CD4-positive, alpha-beta memory T cell (primary cell): ENCODE data around the gene LDLRAD4. TPM values are rescaled to one million over a fixed set of nuclear protein-coding genes. Genes with fewer than 3 reads are reported as not detected.

Source experiments
- CTCF ChIA-PET: fragments of 350-600 bp; sonication (Branson Sonifier 250); formaldehyde crosslinking; loops from one replicate; lab custom pipeline; 2021; ENCODE audit warnings: inconsistent platforms; ENCODE audit not compliant: partially characterized antibody; lab: Charles Lee
- POLR2A ChIA-PET: fragments of 350-600 bp; sonication (Branson Sonifier 250); formaldehyde crosslinking; loops from one replicate; lab custom pipeline; 2021; ENCODE audit not compliant: partially characterized antibody; lab: Charles Lee
- DNase-seq, 5 donors: peaks; one replicate each; pipeline versions ENCODE4 v3.0.0 to v3.0.0-alpha.2; 2020 to 2022; ENCODE audit warnings: mixed read lengths in 1 of 5
- H3K27ac ChIP-seq: one replicate; pipeline ENCODE4 v1.7.0; 2013; ENCODE audit warnings: low read depth, low read length
- H3K27me3 ChIP-seq: 2 replicates; pipeline ENCODE4 v1.7.0; 2013; ENCODE audit warnings: mild to moderate bottlenecking, low read length, moderate library complexity; ENCODE audit not compliant: insufficient read depth
- H3K36me3 ChIP-seq: 2 replicates; pipeline ENCODE4 v1.7.0; 2013; ENCODE audit warnings: mild to moderate bottlenecking, low read length, moderate library complexity; ENCODE audit not compliant: insufficient read depth
- H3K4me1 ChIP-seq: 2 replicates; pipeline ENCODE4 v1.7.0; 2013; ENCODE audit warnings: mild to moderate bottlenecking, low read length, moderate library complexity; ENCODE audit not compliant: insufficient read depth
- H3K4me3 ChIP-seq, 2 donors: one replicate each; pipeline ENCODE4 v1.7.0; 2013; ENCODE audit warnings: low read length in 2 of 2, mild to moderate bottlenecking in 1 of 2
- H3K9me3 ChIP-seq, 2 donors: one replicate each; pipeline ENCODE4 v1.7.0; 2013; ENCODE audit warnings: low read length in 2 of 2, control low read depth in 1 of 2; ENCODE audit not compliant: control insufficient read depth in 1 of 2
- H3K27ac Mint-ChIP-seq, 7 donors: one replicate each; pipeline ENCODE4 v1.8.0; 2020 to 2021; ENCODE audit warnings: mixed read lengths in 7 of 7, mild to moderate bottlenecking in 6 of 7, inconsistent platforms in 3 of 7, moderate library complexity in 3 of 7
- H3K27me3 Mint-ChIP-seq, 2 donors: one replicate each; pipeline ENCODE4 v1.8.0; 2020 to 2021; ENCODE audit warnings: mixed read lengths in 2 of 2
- H3K36me3 Mint-ChIP-seq, 2 donors: one replicate each; pipeline ENCODE4 v1.8.0; 2020 to 2021; ENCODE audit warnings: mixed read lengths in 2 of 2, inconsistent platforms in 1 of 2, mild to moderate bottlenecking in 1 of 2
- H3K4me1 Mint-ChIP-seq, 4 donors: one replicate each; pipeline ENCODE4 v1.8.0; 2020 to 2021; ENCODE audit warnings: mixed read lengths in 4 of 4, mild to moderate bottlenecking in 1 of 4
- H3K4me3 Mint-ChIP-seq, 8 donors: one replicate each; pipeline ENCODE4 v1.8.0; 2020 to 2021; ENCODE audit warnings: mixed read lengths in 8 of 8, mild to moderate bottlenecking in 7 of 8, moderate library complexity in 6 of 8, inconsistent platforms in 3 of 8
- H3K9me3 Mint-ChIP-seq, 8 donors: one replicate each; pipeline ENCODE4 v1.8.0; 2020 to 2021; ENCODE audit warnings: mixed read lengths in 8 of 8, mild to moderate bottlenecking in 5 of 8, inconsistent platforms in 3 of 8, moderate library complexity in 1 of 8
- intact Hi-C: fragments of 100-400 bp; cut with micrococcal nuclease; formaldehyde crosslinking; loops from one replicate; pipeline ENCODE4 v1.15.1; 2023
- polyA plus RNA-seq, 2 donors: library from polyadenylated mRNA; unstranded; fragments of 300-500 nt; fragmentation: Illumina TruSeq; gene quantifications; one replicate each; pipeline ENCODE4 v1.2.3, GENCODE V29; 2021
- total RNA-seq, 2 experiments: library from RNA; stranded (reverse); gene quantifications; one replicate each; pipeline ENCODE4 v1.2.3, GENCODE V29; 2021

The LDLRAD4 gene
- total and polyA plus RNA-seq, 4 experiments from 2014 or later = 17.4 to 63.0 (median 36.6) TPM

DNA sequence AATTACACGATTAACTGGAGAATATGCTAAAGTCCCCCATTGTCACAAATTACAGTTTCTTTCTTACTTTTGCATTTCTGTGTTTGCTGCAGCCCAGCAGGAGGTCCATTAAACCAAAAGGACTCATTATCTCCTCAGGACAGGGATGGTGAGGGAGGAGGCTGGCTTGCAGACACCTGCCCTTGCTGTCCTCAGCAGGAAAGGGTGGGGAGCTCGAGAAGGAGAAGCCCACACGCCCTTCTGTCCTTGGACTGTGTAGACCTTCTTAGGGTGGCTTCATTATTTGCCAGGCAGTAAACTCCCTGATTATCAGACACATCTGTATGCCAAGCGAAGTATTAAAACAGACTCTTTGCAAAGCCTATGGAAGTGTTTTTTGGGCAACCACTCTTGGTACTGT is 196.0 kb downstream of the LDLRAD4 start:
- Mint-ChIP-seq H3K4me3 (no peak overlapping the region), H3K27ac (no peak overlapping the region), H3K27me3 (no peaks in the 10 kb centered on the region), H3K36me3 (peaks cover 26 to 36% of the 10 kb centered on the region in 2 donors), H3K4me1 (peaks cover 4 to 16% (median 9%) of the 10 kb centered on the region in 4 donors), H3K9me3 (peaks cover 0 to 13% (median 7%) of the 10 kb centered on the region in 8 donors)
- no peak for DNase-seq
- ChIA-PET POLR2A (no interaction called here), CTCF (no interaction called here)
- no peak overlapping the region for H3K27ac ChIP-seq
- no peaks in the 10 kb centered on the region for H3K36me3 ChIP-seq
- no peak overlapping the region for H3K4me3 ChIP-seq
- H3K9me3 ChIP-seq = no peaks in the 10 kb centered on the region
- H3K4me1 ChIP-seq = no peaks in the 10 kb centered on the region
- H3K27me3 ChIP-seq = no peaks in the 10 kb centered on the region
- intact Hi-C loops = no loop called here

DNA sequence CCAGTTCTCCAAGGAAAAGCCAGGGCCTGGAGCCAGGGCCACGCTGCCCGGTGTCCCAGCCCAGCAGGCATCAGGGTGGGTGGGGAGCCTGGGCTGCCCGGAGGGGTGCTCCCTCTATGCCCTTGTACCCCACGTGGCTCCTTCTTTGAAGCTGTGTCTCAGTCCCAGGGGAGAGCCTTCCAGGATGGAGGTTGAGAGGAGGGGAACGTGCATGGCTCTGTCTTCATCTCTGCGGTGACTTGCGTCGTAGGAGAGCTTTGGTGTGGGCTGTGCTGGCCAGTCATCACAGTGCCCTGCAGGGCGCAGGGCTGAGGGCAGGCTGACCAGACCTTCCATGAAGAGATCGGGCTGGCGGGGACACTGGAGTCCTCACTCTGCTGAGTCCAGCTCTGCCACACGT is 197.2 kb downstream of the LDLRAD4 start:
- H3K36me3 Mint-ChIP-seq = peaks cover 17 to 27% of the 10 kb centered on the region in 2 donors
- no peak overlapping the region for H3K27ac Mint-ChIP-seq
- no peak overlapping the region for H3K27ac ChIP-seq
- no peak overlapping the region for H3K4me3 ChIP-seq
- intact Hi-C loops = no loop called here
- no peaks in the 10 kb centered on the region for H3K27me3 Mint-ChIP-seq
- H3K27me3 ChIP-seq = no peaks in the 10 kb centered on the region
- H3K4me1 Mint-ChIP-seq = peaks cover 4 to 16% (median 13%) of the 10 kb centered on the region in 4 donors
- no peak overlapping the region for H3K4me3 Mint-ChIP-seq
- no peak for DNase-seq
- no peaks in the 10 kb centered on the region for H3K36me3 ChIP-seq
- ChIA-PET POLR2A (interaction anchor here (1.1 kb wide), 1 partner anchor 39 kb away, joined by 3 read pairs; no protein-coding TSS in a partner anchor), CTCF (interaction anchor here (1.4 kb wide), 1 partner anchor 23 kb away, joined by 3 read pairs; no protein-coding TSS in a partner anchor)
- H3K9me3 Mint-ChIP-seq = peaks cover 0 to 10% (median 5%) of the 10 kb centered on the region in 8 donors
- no peaks in the 10 kb centered on the region for H3K9me3 ChIP-seq
- peaks cover 5% of the 10 kb centered on the region for H3K4me1 ChIP-seq

DNA sequence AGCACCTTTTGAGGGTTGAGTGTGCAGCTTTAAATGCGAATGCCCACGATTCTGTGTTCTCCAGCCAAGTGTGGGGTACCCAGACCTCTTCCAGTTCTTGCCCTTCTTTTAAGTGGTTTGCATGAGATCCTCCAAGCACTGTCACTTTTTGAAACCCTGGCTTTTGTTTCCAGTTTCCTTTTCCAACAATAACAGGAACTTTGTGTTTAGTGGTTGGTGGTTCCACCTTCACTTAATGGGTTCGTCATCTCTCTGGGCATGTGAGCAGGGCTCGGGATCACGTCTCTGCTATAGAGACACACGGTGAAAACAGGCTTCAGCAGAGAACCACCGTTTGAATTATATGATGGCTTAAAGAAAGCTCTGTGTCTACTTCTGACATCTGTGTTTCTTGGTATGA is 197.6 kb downstream of the LDLRAD4 start:
- H3K27me3 ChIP-seq = no peaks in the 10 kb centered on the region
- no peaks in the 10 kb centered on the region for H3K36me3 ChIP-seq
- Mint-ChIP-seq H3K36me3 (peaks cover 15 to 25% of the 10 kb centered on the region in 2 donors), H3K9me3 (peaks cover 0 to 9% (median 5%) of the 10 kb centered on the region in 8 donors), H3K4me3 (peak overlapping the region in 1 of 8 donors; percentile 41), H3K27ac (peak overlapping the region in 2 of 7 donors; percentile 25 to 32), H3K27me3 (no peaks in the 10 kb centered on the region), H3K4me1 (peaks cover 6 to 20% (median 15%) of the 10 kb centered on the region in 4 donors)
- H3K27ac ChIP-seq = no peak overlapping the region
- POLR2A ChIA-PET = no interaction called here
- DNase-seq = no peak
- intact Hi-C loops = no loop called here
- H3K9me3 ChIP-seq = no peaks in the 10 kb centered on the region
- CTCF ChIA-PET = interaction anchor here (1.4 kb wide), 1 partner anchor 22 kb away, joined by 3 read pairs; no protein-coding TSS in a partner anchor
- peaks cover 10% of the 10 kb centered on the region for H3K4me1 ChIP-seq
- no peak overlapping the region for H3K4me3 ChIP-seq

DNA sequence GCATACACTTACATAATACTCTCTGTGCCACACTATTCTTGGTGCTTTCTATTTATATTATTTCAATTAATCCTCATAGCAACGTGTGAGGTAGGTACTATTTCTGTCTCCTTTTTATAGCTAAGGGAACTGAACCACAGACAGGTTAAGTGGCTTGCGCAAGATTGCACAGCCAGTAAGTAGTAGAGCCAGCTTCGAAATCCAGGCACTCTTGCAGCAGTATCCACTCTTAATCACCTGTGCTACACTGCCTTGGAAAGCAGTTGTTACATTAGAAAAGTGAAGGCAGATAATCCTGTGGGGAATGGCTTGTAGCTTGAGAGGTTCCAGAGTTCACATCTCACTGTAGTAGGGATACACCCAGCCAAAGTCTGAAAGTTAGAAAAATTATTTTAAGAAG is 198.3 kb downstream of the LDLRAD4 start:
- Mint-ChIP-seq H3K9me3 (peaks cover 0 to 6% (median 4%) of the 10 kb centered on the region in 8 donors), H3K36me3 (peaks cover 14 to 19% of the 10 kb centered on the region in 2 donors), H3K27ac (no peak overlapping the region), H3K27me3 (no peaks in the 10 kb centered on the region), H3K4me1 (peaks cover 10 to 25% (median 17%) of the 10 kb centered on the region in 4 donors), H3K4me3 (no peak overlapping the region)
- Histone ChIP-seq H3K36me3 (no peaks in the 10 kb centered on the region), H3K9me3 (no peaks in the 10 kb centered on the region), H3K27me3 (no peaks in the 10 kb centered on the region), H3K27ac (no peak overlapping the region), H3K4me3 (no peak overlapping the region), H3K4me1 (peaks cover 16% of the 10 kb centered on the region)
- no peak for DNase-seq
- POLR2A ChIA-PET = no interaction called here
- CTCF ChIA-PET = interaction anchor here (1.4 kb wide), 1 partner anchor 21 kb away, joined by 3 read pairs; no protein-coding TSS in a partner anchor
- intact Hi-C loops = no loop called here

DNA sequence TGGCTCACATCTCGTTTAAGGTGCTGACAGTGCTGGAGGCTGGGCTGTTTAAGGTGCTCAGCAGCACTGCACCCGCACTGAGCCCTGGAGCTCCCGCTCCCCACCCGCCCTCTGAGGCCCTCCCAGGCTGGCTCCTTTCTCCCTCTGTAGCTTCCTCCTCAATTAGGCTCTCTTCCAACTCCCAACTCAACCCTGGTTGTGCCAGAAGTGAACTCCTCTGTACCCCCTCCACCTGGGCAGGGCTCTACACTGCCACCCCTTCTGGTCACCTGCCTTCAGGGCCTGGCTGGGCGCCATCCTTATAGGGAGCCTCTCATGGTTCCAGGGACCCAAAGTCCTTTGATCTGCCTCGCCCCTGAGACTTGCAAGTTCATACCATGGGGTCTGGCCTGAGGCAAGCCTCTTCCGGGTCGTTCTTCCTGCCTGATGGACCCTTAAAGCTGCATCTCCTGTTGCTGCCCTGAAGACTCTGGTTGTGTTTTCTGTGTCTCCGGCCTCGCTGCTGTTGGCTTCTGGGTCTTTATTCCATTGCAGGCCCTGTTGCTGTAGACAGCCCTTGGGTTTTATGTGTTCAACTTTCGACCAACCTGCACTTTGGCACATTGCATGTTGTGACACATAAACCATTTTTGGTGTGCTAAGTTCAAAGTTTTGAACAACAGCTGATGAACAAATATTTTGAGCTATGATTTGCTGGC is 199.6 kb downstream of the LDLRAD4 start:
- Histone ChIP-seq H3K4me3 (no peak overlapping the region), H3K9me3 (no peaks in the 10 kb centered on the region), H3K27ac (no peak overlapping the region), H3K4me1 (peaks cover 18% of the 10 kb centered on the region), H3K27me3 (no peaks in the 10 kb centered on the region), H3K36me3 (no peaks in the 10 kb centered on the region)
- Mint-ChIP-seq H3K9me3 (no peaks in the 10 kb centered on the region), H3K27me3 (no peaks in the 10 kb centered on the region), H3K36me3 (peaks cover 5 to 7% of the 10 kb centered on the region in 2 donors), H3K4me1 (peaks cover 18 to 35% (median 21%) of the 10 kb centered on the region in 4 donors), H3K4me3 (no peak overlapping the region), H3K27ac (peak overlapping the region in 4 of 7 donors; percentile 6 to 41 (median 36))
- ChIA-PET CTCF (interaction anchor here (0.8 to 1.0 kb wide), 2 partner anchors 128 to 199 kb away, joined by 3 read pairs; partner anchors contain the start of gene LDLRAD4), POLR2A (no interaction called here)
- no peak for DNase-seq
- intact Hi-C loops = no loop called here

DNA sequence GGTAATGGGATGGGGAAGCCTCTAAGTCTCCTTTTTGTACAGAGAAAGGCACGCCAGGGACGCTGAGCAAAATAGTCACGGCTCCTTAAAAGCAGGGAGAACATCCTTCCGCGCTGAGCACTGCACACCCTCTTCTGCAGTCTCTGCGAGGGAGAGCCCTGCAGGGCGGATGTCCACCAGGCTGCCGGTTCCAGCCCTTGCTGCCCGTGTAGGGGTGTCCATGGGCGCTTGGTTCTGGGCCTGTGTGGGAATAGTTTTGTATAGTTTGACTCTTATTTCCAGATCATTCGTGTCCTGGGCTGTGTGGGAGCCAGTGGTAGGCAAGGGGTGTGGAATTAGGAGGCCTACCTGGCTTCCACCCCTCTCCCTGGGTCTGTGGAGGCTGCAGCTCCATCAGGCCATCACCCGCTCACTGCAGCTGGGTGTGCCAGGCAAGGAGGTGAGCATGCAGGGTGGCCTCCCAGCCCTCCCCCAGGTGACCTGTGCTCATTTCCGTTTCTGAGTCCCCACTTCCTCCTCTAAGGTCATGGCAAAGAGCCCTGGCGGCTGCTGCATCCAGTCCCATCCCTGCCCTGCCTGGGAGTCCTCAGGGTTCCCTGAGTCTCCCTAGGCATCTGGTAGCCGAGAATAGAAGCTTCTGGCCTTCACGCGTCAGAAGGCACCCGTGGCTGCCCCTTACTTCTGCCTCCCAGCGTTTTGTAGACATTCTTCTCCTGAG is 202.6 kb downstream of the LDLRAD4 start:
- no peak overlapping the region for H3K4me3 ChIP-seq
- Mint-ChIP-seq H3K4me1 (peaks cover 28 to 44% (median 36%) of the 10 kb centered on the region in 4 donors), H3K4me3 (peak overlapping the region in 2 of 8 donors; percentile 24 to 59), H3K27ac (peak overlapping the region in 2 of 7 donors; percentile 31 to 83), H3K27me3 (no peaks in the 10 kb centered on the region), H3K9me3 (no peaks in the 10 kb centered on the region), H3K36me3 (peaks cover 0 to 3% of the 10 kb centered on the region in 2 donors)
- H3K27me3 ChIP-seq = no peaks in the 10 kb centered on the region
- no peaks in the 10 kb centered on the region for H3K36me3 ChIP-seq
- ChIA-PET POLR2A (no interaction called here), CTCF (no interaction called here)
- H3K9me3 ChIP-seq = no peaks in the 10 kb centered on the region
- no peak overlapping the region for H3K27ac ChIP-seq
- intact Hi-C loops = no loop called here
- peaks cover 28% of the 10 kb centered on the region for H3K4me1 ChIP-seq
- DNase-seq = no peak

DNA sequence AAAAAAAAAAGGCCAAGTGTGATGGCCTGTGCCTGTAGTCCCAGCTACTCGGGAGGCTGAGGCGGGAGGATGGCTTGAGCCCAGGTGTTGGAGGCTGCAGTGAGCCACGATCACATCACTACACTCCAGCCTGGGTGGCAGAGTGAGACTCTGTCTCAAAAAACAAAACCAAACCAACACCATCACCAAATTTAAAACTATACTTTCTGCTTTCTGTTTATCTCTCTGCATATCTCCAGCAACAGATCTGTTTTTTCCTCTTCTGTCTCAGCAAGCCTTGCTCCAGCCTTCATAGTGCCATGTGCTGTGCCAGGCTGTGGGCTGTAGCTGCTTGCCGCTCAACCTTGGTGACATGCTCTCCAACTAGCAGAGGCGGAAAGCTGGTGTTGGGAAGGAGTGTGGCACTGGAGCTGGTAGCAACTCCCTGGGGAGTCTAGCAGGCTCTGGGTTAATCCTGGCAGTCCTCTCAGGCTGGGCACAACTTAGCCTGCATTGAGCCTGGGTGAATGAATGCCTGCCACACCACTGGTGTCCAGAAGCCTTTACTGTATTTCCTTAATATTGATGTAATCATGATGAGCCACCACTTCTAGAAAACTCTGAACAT is 204.1 kb downstream of the LDLRAD4 start:
- H3K36me3 ChIP-seq = no peaks in the 10 kb centered on the region
- POLR2A ChIA-PET = no interaction called here
- Mint-ChIP-seq H3K36me3 (peaks cover 0 to 3% of the 10 kb centered on the region in 2 donors), H3K4me1 (peaks cover 23 to 40% (median 33%) of the 10 kb centered on the region in 4 donors), H3K27ac (peak overlapping the region in 6 of 7 donors; percentile 18 to 87 (median 34)), H3K9me3 (no peaks in the 10 kb centered on the region), H3K4me3 (no peak overlapping the region), H3K27me3 (no peaks in the 10 kb centered on the region)
- H3K27ac ChIP-seq = no peak overlapping the region
- intact Hi-C loops = no loop called here
- no peaks in the 10 kb centered on the region for H3K27me3 ChIP-seq
- no peak overlapping the region for H3K4me3 ChIP-seq
- peaks cover 28% of the 10 kb centered on the region for H3K4me1 ChIP-seq
- CTCF ChIA-PET = no interaction called here
- H3K9me3 ChIP-seq = no peaks in the 10 kb centered on the region
- DNase-seq = no peak
